Measurements from ENCODE around the gene GALNT11.

DNA sequence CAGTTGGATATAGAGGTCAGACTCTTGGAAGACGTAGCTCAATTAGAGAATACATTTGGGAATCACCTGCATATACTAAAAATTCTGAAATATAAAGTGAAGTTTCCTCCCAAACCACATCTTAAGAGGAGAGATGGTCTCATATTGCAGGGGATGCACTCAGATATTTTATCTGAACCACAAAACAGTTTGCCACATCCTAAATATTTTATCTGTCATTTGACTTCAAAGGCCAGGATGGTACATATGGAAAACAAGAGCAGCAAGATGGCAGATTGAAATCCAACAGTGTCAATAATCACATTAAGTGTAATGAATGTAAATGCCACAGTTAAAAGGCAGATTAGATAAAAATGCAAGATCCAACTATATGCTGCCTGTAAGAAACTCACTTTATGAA lies 97.1 kb downstream of the GALNT11 start:
- TF ChIP-seq, protein P1, sequence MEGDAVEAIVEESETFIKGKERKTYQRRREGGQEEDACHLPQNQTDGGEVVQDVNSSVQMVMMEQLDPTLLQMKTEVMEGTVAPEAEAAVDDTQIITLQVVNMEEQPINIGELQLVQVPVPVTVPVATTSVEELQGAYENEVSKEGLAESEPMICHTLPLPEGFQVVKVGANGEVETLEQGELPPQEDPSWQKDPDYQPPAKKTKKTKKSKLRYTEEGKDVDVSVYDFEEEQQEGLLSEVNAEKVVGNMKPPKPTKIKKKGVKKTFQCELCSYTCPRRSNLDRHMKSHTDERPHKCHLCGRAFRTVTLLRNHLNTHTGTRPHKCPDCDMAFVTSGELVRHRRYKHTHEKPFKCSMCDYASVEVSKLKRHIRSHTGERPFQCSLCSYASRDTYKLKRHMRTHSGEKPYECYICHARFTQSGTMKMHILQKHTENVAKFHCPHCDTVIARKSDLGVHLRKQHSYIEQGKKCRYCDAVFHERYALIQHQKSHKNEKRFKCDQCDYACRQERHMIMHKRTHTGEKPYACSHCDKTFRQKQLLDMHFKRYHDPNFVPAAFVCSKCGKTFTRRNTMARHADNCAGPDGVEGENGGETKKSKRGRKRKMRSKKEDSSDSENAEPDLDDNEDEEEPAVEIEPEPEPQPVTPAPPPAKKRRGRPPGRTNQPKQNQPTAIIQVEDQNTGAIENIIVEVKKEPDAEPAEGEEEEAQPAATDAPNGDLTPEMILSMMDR (conservative IDR thresholded peaks at IDR 0.05; ENCODE audit: low read depth, low read length) = no peak
- TF ChIP-seq RFX5 (IDR thresholded peaks at IDR 0.05; ENCODE audit: low read depth, low read length) (no peak), MAZ (IDR thresholded peaks at IDR 0.05; ENCODE audit: borderline replicate concordance, low read depth, low read length) (no peak), NFE2L2 (IDR thresholded peaks at IDR 0.05; ENCODE audit: low read depth, low read length) (no peak), MAFK (IDR thresholded peaks at IDR 0.05; ENCODE audit: low read depth, low read length) (no peak), POLR2A (IDR thresholded peaks at IDR 0.05; ENCODE audit: low read depth, low read length) (no peak), CEBPB (IDR thresholded peaks at IDR 0.05; ENCODE audit: low read depth, low read length) (no peak), SMC3 (IDR thresholded peaks at IDR 0.05; ENCODE audit: low read depth, low read length) (no peak), MXI1 (IDR thresholded peaks at IDR 0.05; ENCODE audit: borderline replicate concordance, low read depth, low read length) (no peak)

Data from IMR-90 (cell line).